SK-N-SH (cell line): ENCODE measurements around the gene ATXN7L3. TPM values are rescaled to one million over a fixed set of nuclear protein-coding genes. Genes with fewer than 3 reads are reported as not detected.

Experiments used
- CTCF ChIA-PET: fragments of 300-600, 350-600 bp; formaldehyde crosslinking; extraction: SDS; loops from one replicate; lab custom pipeline; 2021; lab: Yijun Ruan, JAX
- POLR2A ChIA-PET: fragments of 350-600 bp; sonication (Branson Sonifier 250); formaldehyde crosslinking; extraction: SDS; loops from one replicate; lab custom pipeline; 2020; ENCODE audit warnings: antibody characterized with exemption, inconsistent platforms; lab: Yijun Ruan, JAX
- DNase-seq: peaks from one replicate; pipeline ENCODE4 v3.0.0; 2012
- H2AFZ ChIP-seq: fragments of 200-600 bp; sonication (generic); 2 replicates; pipeline ENCODE4 v1.8.1; 2016; ENCODE audit warnings: antibody characterized with exemption, mild to moderate bottlenecking, low read depth
- H3F3A ChIP-seq: fragments of 200-600 bp; sonication (generic); replicated peaks from 2 replicates; pipeline ENCODE3; 2016; ENCODE audit warnings: antibody characterized with exemption, mild to moderate bottlenecking; ENCODE audit not compliant: insufficient read depth
- H3K27ac ChIP-seq, 2 experiments: fragments of 200-500 bp in 1 of 2; fragments of 200-600 bp in 1 of 2; sonication (Bioruptor generic) in 1 of 2; sonication (generic), shearing (Covaris generic) in 1 of 2; 2 replicates each; pipeline versions ENCODE4 v1.5.1 to v1.6.1; 2014 to 2016; ENCODE audit warnings: low read depth in 2 of 2, inconsistent platforms in 1 of 2, low read length in 1 of 2, mild to moderate bottlenecking in 1 of 2, mixed read lengths in 1 of 2
- H3K27me3 ChIP-seq: fragments of 200-600 bp; sonication (generic), shearing (Covaris generic); 2 replicates; pipeline ENCODE4 v1.6.1; 2016; ENCODE audit warnings: mixed run types; ENCODE audit not compliant: insufficient read depth
- H3K36me3 ChIP-seq, 2 experiments: fragments of 200-500 bp in 1 of 2; fragments of 200-600 bp in 1 of 2; sonication (Bioruptor generic) in 1 of 2; sonication (generic) in 1 of 2; replicated peaks in 1 of 2; 2 replicates each; pipeline versions ENCODE3 to v1.5.1; 2014 to 2016; ENCODE audit warnings: low read length in 1 of 2, mild to moderate bottlenecking in 1 of 2; ENCODE audit not compliant: insufficient read depth in 2 of 2, control insufficient read depth in 1 of 2
- H3K4me1 ChIP-seq, 2 experiments: fragments of 200-500 bp in 1 of 2; fragments of 200-600 bp in 1 of 2; sonication (Bioruptor generic) in 1 of 2; sonication (generic), shearing (Covaris generic) in 1 of 2; 2 replicates each; pipeline versions ENCODE4 v1.5.1 to v1.6.1; 2014 to 2016; ENCODE audit warnings: low read depth in 1 of 2, low read length in 1 of 2, mixed run types in 1 of 2; ENCODE audit not compliant: insufficient read depth in 2 of 2, control insufficient read depth in 1 of 2
- H3K4me2 ChIP-seq: fragments of 200-600 bp; sonication (generic), shearing (Covaris generic); 2 replicates; pipeline ENCODE4 v1.6.1; 2017; ENCODE audit warnings: mixed run types
- H3K4me3 ChIP-seq, 2 experiments: fragments of 200-500 bp in 1 of 2; fragments of 200-600 bp in 1 of 2; sonication (Bioruptor generic) in 1 of 2; sonication (generic), shearing (Covaris generic) in 1 of 2; 2 replicates each; pipeline versions ENCODE4 v1.5.1 to v1.8.1; 2014 to 2016; ENCODE audit warnings: low read depth in 2 of 2, inconsistent platforms in 1 of 2, low read length in 1 of 2, mild to moderate bottlenecking in 1 of 2, mixed read lengths in 1 of 2, moderate library complexity in 1 of 2
- H3K79me2 ChIP-seq: fragments of 200-600 bp; sonication (generic); 2 replicates; pipeline ENCODE4 v1.8.1; 2017; ENCODE audit warnings: mild to moderate bottlenecking; ENCODE audit not compliant: insufficient read depth
- H3K9ac ChIP-seq: fragments of 200-600 bp; sonication (generic); 2 replicates; pipeline ENCODE4 v1.6.1; 2017; ENCODE audit warnings: mixed run types
- H3K9me2 ChIP-seq: fragments of 200-600 bp; sonication (generic); 2 replicates; pipeline ENCODE4 v1.6.1; 2017; ENCODE audit warnings: mixed run types
- H3K9me3 ChIP-seq: fragments of 200-600 bp; sonication (generic); 2 replicates; pipeline ENCODE4 v1.6.1; 2017; ENCODE audit warnings: mixed run types, mild to moderate bottlenecking, moderate library complexity
- H4K20me1 ChIP-seq: fragments of 200-600 bp; sonication (generic); 2 replicates; pipeline ENCODE4 v1.6.1; 2017; ENCODE audit warnings: mild to moderate bottlenecking, mixed run types; ENCODE audit not compliant: insufficient read depth
- FOSL2 ChIP-seq: IDR thresholded peaks from 2 replicates; pipeline ENCODE4 v1.4.0; 2012; ENCODE audit warnings: low read depth, mild to moderate bottlenecking, moderate library complexity, borderline replicate concordance
- FOXM1 ChIP-seq: IDR thresholded peaks from 2 replicates; pipeline ENCODE4 v1.4.0; 2012; ENCODE audit warnings: low read depth, mild to moderate bottlenecking
- GABPA ChIP-seq: IDR thresholded peaks from 2 replicates; pipeline ENCODE4 v1.4.0; 2012; ENCODE audit warnings: low read depth, mild to moderate bottlenecking
- JUND ChIP-seq: IDR thresholded peaks from 2 replicates; pipeline ENCODE4 v1.4.0; 2012
- NFIC ChIP-seq: IDR thresholded peaks from 2 replicates; pipeline ENCODE4 v1.4.0; 2012; ENCODE audit warnings: borderline replicate concordance
- NRF1 ChIP-seq: IDR thresholded peaks from 2 replicates; pipeline ENCODE4 v1.6.1; 2012; ENCODE audit warnings: low read depth, mild to moderate bottlenecking, low read length
- POLR2AphosphoS5 ChIP-seq: IDR thresholded peaks from 2 replicates; pipeline ENCODE4 v1.6.1; 2012; ENCODE audit warnings: low read depth, low read length
- RCOR1 ChIP-seq: fragments of 150-350 bp; IDR thresholded peaks from 2 replicates; pipeline ENCODE4 v1.6.1; 2017; ENCODE audit warnings: antibody characterized with exemption, low read length
- REST ChIP-seq: IDR thresholded peaks from 2 replicates; pipeline ENCODE4 v1.6.1; 2012; ENCODE audit warnings: mild to moderate bottlenecking, low read depth, low read length, moderate library complexity
- RFX5 ChIP-seq: IDR thresholded peaks from 2 replicates; pipeline ENCODE4 v1.6.1; 2012; ENCODE audit warnings: mild to moderate bottlenecking, improper control_type of control experiment, low read length
- SIN3A ChIP-seq: IDR thresholded peaks from 2 replicates; pipeline ENCODE4 v1.6.1; 2012; ENCODE audit warnings: low read depth, mild to moderate bottlenecking, low read length, moderate library complexity, borderline replicate concordance
- SMC3 ChIP-seq: IDR thresholded peaks from 2 replicates; pipeline ENCODE4 v1.6.1; 2012; ENCODE audit warnings: low read depth, low read length, improper control_type of control experiment
- TAF1 ChIP-seq: IDR thresholded peaks from 2 replicates; pipeline ENCODE4 v1.6.1; 2012; ENCODE audit warnings: low read depth, mild to moderate bottlenecking, low read length, moderate library complexity, borderline replicate concordance
- TCF12 ChIP-seq: IDR thresholded peaks from 2 replicates; pipeline ENCODE4 v1.4.0; 2012
- WGBS: methylation state at CpG from one replicate; pipeline ENCODE4 v1.1.6; 2017; ENCODE audit warnings: low lambda C conversion rate; 5-methylcytosine and 5-hydroxymethylcytosine counted together
- polyA plus RNA-seq, 3 experiments: library from polyadenylated mRNA; depleted of rRNA; stranded (reverse); fragments of >200 nt; gene quantifications; 2 replicates each; pipeline ENCODE4 v1.2.3, GENCODE V29; 2012
- TF ChIP-seq, protein P1 (sequence below): IDR thresholded peaks from 2 replicates; pipeline ENCODE4; 2012

Gene ATXN7L3
- polyA plus RNA-seq, 1 of the 3 experiments (the other 2 are of a cell fraction) = 47.7 TPM

- H3K4me3 ChIP-seq = no peak overlapping the region
- peaks cover 64% of the 10 kb centered on the region for H3K79me2 ChIP-seq
- no peaks in the 10 kb centered on the region for H3K9me2 ChIP-seq
- no peaks in the 10 kb centered on the region for H3K9me3 ChIP-seq
- TF ChIP-seq JUND (no peak), NRF1 (no peak), SMC3 (no peak), FOSL2 (no peak), SIN3A (no peak), GABPA (no peak), TAF1 (no peak), TCF12 (no peak), FOXM1 (no peak), RFX5 (no peak), REST (no peak), POLR2AphosphoS5 (no peak), NFIC (no peak), RCOR1 (no peak)
- TF ChIP-seq, protein P1, sequence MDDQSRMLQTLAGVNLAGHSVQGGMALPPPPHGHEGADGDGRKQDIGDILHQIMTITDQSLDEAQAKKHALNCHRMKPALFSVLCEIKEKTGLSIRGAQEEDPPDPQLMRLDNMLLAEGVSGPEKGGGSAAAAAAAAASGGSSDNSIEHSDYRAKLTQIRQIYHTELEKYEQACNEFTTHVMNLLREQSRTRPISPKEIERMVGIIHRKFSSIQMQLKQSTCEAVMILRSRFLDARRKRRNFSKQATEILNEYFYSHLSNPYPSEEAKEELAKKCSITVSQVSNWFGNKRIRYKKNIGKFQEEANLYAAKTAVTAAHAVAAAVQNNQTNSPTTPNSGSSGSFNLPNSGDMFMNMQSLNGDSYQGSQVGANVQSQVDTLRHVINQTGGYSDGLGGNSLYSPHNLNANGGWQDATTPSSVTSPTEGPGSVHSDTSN = no peak
- H3K27me3 ChIP-seq = no peaks in the 10 kb centered on the region
- H3K36me3 ChIP-seq = peaks cover 9 to 12% of the 10 kb centered on the region in 2 experiments
- WGBS = 84% methylated on average over 8 of the region's 8 CpGs
- peaks cover 5% of the 10 kb centered on the region; the same call in 1 of the 2 replicates for H4K20me1 ChIP-seq
- H3K4me2 ChIP-seq = no peak overlapping the region
- no peak overlapping the region for H2AFZ ChIP-seq
- POLR2A ChIA-PET = interaction anchor here (0.6 kb wide), 1 partner anchor 9 kb away, joined by 5 read pairs; no protein-coding TSS in a partner anchor
- H3K4me1 ChIP-seq = peaks cover 8 to 16% of the 10 kb centered on the region in 2 experiments; a peak in 2 of 4 replicates
- DNase-seq = no peak
- H3K27ac ChIP-seq = no peak overlapping the region
- no peak overlapping the region for H3K9ac ChIP-seq
- peaks cover 17% of the 10 kb centered on the region for H3F3A ChIP-seq
- CTCF ChIA-PET = interaction anchor here (0.9 to 4.1 kb wide), 4 partner anchors 12 to 20 kb away, joined by 3 to 31 read pairs (median 5); partner anchors contain the start of gene ASB16
Measured at GRCh38 chr17:44184212-44184810, 15.4 kb downstream of the ATXN7L3 start.
